H1 (cell line): ENCODE data around the gene TRIP13. TPM values are rescaled to one million over a fixed set of nuclear protein-coding genes. Genes with fewer than 3 reads are reported as not detected.

Experiments
- CTCF ChIA-PET: fragments of 300-600 bp; sonication (Branson Sonifier 250); formaldehyde crosslinking; loops from one replicate; lab custom pipeline; 2021; ENCODE audit not compliant: partially characterized antibody; lab: Charles Lee
- POLR2A ChIA-PET: fragments of 300-600 bp; sonication (Branson Sonifier 250); formaldehyde crosslinking; loops from one replicate; lab custom pipeline; 2021; ENCODE audit warnings: inconsistent platforms; ENCODE audit not compliant: partially characterized antibody; lab: Charles Lee
- DNase-seq, 2 experiments: peaks; one replicate each; pipeline versions ENCODE4 v3.0.0 to v3.0.0-alpha.2; 2010 to 2022; ENCODE audit warnings: low spot score in 2 of 2, low read depth in 1 of 2, mixed read lengths in 1 of 2
- FAIRE-seq: peaks from 2 replicates; lab custom pipeline; 2011; peaks lifted over from hg19 to GRCh38; lab: Jason Lieb, UNC
- H2AFZ ChIP-seq: 2 replicates; pipeline ENCODE4 v1.8.1; 2012; ENCODE audit warnings: low read length, inconsistent platforms
- H2AK5ac ChIP-seq: 2 replicates; pipeline ENCODE4 v1.6.1; 2013; ENCODE audit warnings: low read depth, low read length
- H2BK120ac ChIP-seq: replicated peaks from 2 replicates; pipeline ENCODE3; 2013; ENCODE audit warnings: low read depth, low read length, inconsistent platforms
- H2BK12ac ChIP-seq: 2 replicates; pipeline ENCODE4 v1.6.1; 2013; ENCODE audit warnings: low read depth, low read length
- H2BK15ac ChIP-seq: 2 replicates; pipeline ENCODE4 v1.6.1; 2013; ENCODE audit warnings: low read length
- H2BK20ac ChIP-seq: 2 replicates; pipeline ENCODE4 v1.6.1; 2013; ENCODE audit warnings: low read length
- H2BK5ac ChIP-seq: 2 replicates; pipeline ENCODE4 v1.6.1; 2013; ENCODE audit warnings: low read depth, low read length
- H3K14ac ChIP-seq: 2 replicates; pipeline ENCODE4 v1.6.1; 2013; ENCODE audit warnings: inconsistent platforms; ENCODE audit not compliant: insufficient read length
- H3K18ac ChIP-seq: 2 replicates; pipeline ENCODE4 v1.6.1; 2013; ENCODE audit warnings: low read length; ENCODE audit errors: extremely low read depth
- H3K23ac ChIP-seq: 2 replicates; pipeline ENCODE4 v1.6.1; 2013; ENCODE audit warnings: inconsistent platforms; ENCODE audit not compliant: insufficient read length
- H3K23me2 ChIP-seq: 2 replicates; pipeline ENCODE4 v1.6.1; 2013; ENCODE audit warnings: low read depth, low read length
- H3K27ac ChIP-seq: 2 replicates; pipeline ENCODE4 v1.6.1; 2011; ENCODE audit warnings: low read depth, low read length, inconsistent platforms
- H3K27me3 ChIP-seq, 4 experiments: replicated peaks in 1 of 4; 1 replicate in 1 of 4; 2 replicates in 3 of 4; pipeline versions ENCODE4 v1.6.1 to v1.8.1; 2011 to 2013; ENCODE audit warnings: low read length in 3 of 4, mild to moderate bottlenecking in 3 of 4, inconsistent platforms in 2 of 4, mixed read lengths in 2 of 4, moderate library complexity in 1 of 4; ENCODE audit not compliant: control insufficient read depth in 3 of 4, insufficient read depth in 3 of 4; ENCODE audit errors: extremely low read depth in 1 of 4
- H3K36me3 ChIP-seq, 4 experiments: 2 replicates each; pipeline versions ENCODE4 v1.6.1 to v1.8.1; 2011 to 2013; ENCODE audit warnings: mild to moderate bottlenecking in 4 of 4, low read length in 3 of 4, moderate library complexity in 2 of 4, control low read depth in 1 of 4, inconsistent platforms in 1 of 4; ENCODE audit not compliant: insufficient read depth in 4 of 4, control insufficient read depth in 2 of 4
- H3K4ac ChIP-seq: replicated peaks from 2 replicates; pipeline ENCODE3; 2013; ENCODE audit warnings: low read length, low read depth, mixed read lengths, inconsistent platforms; ENCODE audit not compliant: insufficient read length
- H3K4me1 ChIP-seq, 4 experiments: replicated peaks in 1 of 4; 1 replicate in 1 of 4; 2 replicates in 3 of 4; pipeline versions ENCODE4 v1.6.1 to v1.8.1; 2011 to 2013; ENCODE audit warnings: low read length in 3 of 4, inconsistent platforms in 2 of 4, mixed read lengths in 1 of 4; ENCODE audit not compliant: insufficient read depth in 4 of 4, control insufficient read depth in 3 of 4
- H3K4me2 ChIP-seq, 2 experiments: 2 replicates each; pipeline versions ENCODE4 v1.6.1 to v1.8.1; 2011 to 2013; ENCODE audit warnings: low read depth in 2 of 2, low read length in 2 of 2, control low read depth in 1 of 2, inconsistent platforms in 1 of 2, mild to moderate bottlenecking in 1 of 2; ENCODE audit not compliant: insufficient read depth in 1 of 2
- H3K4me3 ChIP-seq, 4 experiments: fragments of 200-600, 300-600 bp in 1 of 4; sonication (generic), shearing (Covaris generic), sonication (Bioruptor Twin) in 1 of 4; 2 replicates each; pipeline versions ENCODE4 v1.5.1 to v1.8.1; 2011 to 2016; ENCODE audit warnings: low read length in 4 of 4, low read depth in 3 of 4, control low read depth in 2 of 4, inconsistent platforms in 2 of 4, mild to moderate bottlenecking in 2 of 4, mixed read lengths in 1 of 4, moderate library complexity in 1 of 4; ENCODE audit not compliant: insufficient read depth in 2 of 4; ENCODE audit errors: extremely low read depth in 1 of 4
- H3K56ac ChIP-seq: replicated peaks from 2 replicates; pipeline ENCODE3; 2013; ENCODE audit warnings: low read depth, mild to moderate bottlenecking, mixed read lengths, low read length, inconsistent platforms; ENCODE audit not compliant: insufficient read length
- H3K79me1 ChIP-seq: 2 replicates; pipeline ENCODE4 v1.6.1; 2013; ENCODE audit warnings: low read depth, low read length, control low read depth
- H3K79me2 ChIP-seq, 2 experiments: 2 replicates each; pipeline versions ENCODE4 v1.6.1 to v1.8.1; 2012 to 2013; ENCODE audit warnings: low read length in 2 of 2, mild to moderate bottlenecking in 2 of 2, inconsistent platforms in 1 of 2; ENCODE audit not compliant: insufficient read depth in 2 of 2, control insufficient read depth in 1 of 2
- H3K9ac ChIP-seq, 4 experiments: replicated peaks in 1 of 4; 1 replicate in 1 of 4; 2 replicates in 3 of 4; pipeline versions ENCODE4 v1.6.1 to v1.8.1; 2011 to 2013; ENCODE audit warnings: low read depth in 3 of 4, low read length in 3 of 4, control low read depth in 2 of 4, mild to moderate bottlenecking in 2 of 4, moderate library complexity in 2 of 4, inconsistent platforms in 1 of 4; ENCODE audit errors: extremely low read depth in 1 of 4
- H3K9me3 ChIP-seq, 2 experiments: 2 replicates each; pipeline versions ENCODE4 v1.6.1 to v1.8.1; 2012 to 2013; ENCODE audit warnings: mild to moderate bottlenecking in 2 of 2, moderate library complexity in 2 of 2, control low read depth in 1 of 2, inconsistent platforms in 1 of 2, low read depth in 1 of 2, low read length in 1 of 2, mixed read lengths in 1 of 2; ENCODE audit not compliant: insufficient read depth in 2 of 2
- H4K20me1 ChIP-seq, 2 experiments: replicated peaks in 1 of 2; 2 replicates each; pipeline versions ENCODE3 to v1.8.1; 2011 to 2013; ENCODE audit warnings: inconsistent platforms in 2 of 2, low read length in 2 of 2, mild to moderate bottlenecking in 1 of 2; ENCODE audit not compliant: insufficient read depth in 2 of 2, control insufficient read depth in 1 of 2
- H4K5ac ChIP-seq: 2 replicates; pipeline ENCODE4 v1.6.1; 2013; ENCODE audit warnings: low read length, low read depth, mixed read lengths, inconsistent platforms; ENCODE audit not compliant: insufficient read length
- H4K8ac ChIP-seq: 2 replicates; pipeline ENCODE4 v1.8.0; 2013; ENCODE audit warnings: mild to moderate bottlenecking, moderate library complexity, low read length, inconsistent platforms; ENCODE audit not compliant: insufficient read depth; ENCODE audit errors: extremely low read depth
- H4K91ac ChIP-seq: replicated peaks from 2 replicates; pipeline ENCODE3; 2013; ENCODE audit warnings: low read length, mixed read lengths, inconsistent platforms; ENCODE audit not compliant: insufficient read length
- CBX5 ChIP-seq: fragments of 300-800, 300-1000 bp; sonication (generic); IDR thresholded peaks from 2 replicates; pipeline ENCODE4 v1.7.1; 2016; ENCODE audit warnings: antibody characterized with exemption, low read length, low read depth
- CTBP2 ChIP-seq: IDR thresholded peaks from 2 replicates; pipeline ENCODE4 v1.7.0; 2011; ENCODE audit warnings: borderline replicate concordance, mild to moderate bottlenecking, moderate library complexity, mixed read lengths, low read length; ENCODE audit not compliant: insufficient read depth, insufficient read length
- EP300 ChIP-seq, 2 experiments: IDR thresholded peaks; 1 replicate in 1 of 2; 2 replicates in 1 of 2; pipeline ENCODE4 v1.6.1; 2011 to 2012; ENCODE audit warnings: low read depth in 2 of 2, low read length in 2 of 2, mild to moderate bottlenecking in 2 of 2, borderline replicate concordance in 1 of 2, inconsistent platforms in 1 of 2, moderate library complexity in 1 of 2
- HDAC2 ChIP-seq, 2 experiments: fragments of 300-600 bp in 1 of 2; sonication (generic) in 1 of 2; IDR thresholded peaks; 2 replicates each; pipeline ENCODE4 v1.6.1; 2011 to 2012; ENCODE audit warnings: low read depth in 2 of 2, low read length in 2 of 2, mild to moderate bottlenecking in 2 of 2, moderate library complexity in 2 of 2, borderline replicate concordance in 1 of 2, inconsistent platforms in 1 of 2
- KDM5A ChIP-seq: fragments of 200-600 bp; IDR thresholded peaks from 2 replicates; pipeline ENCODE4 v1.7.1; 2012; ENCODE audit warnings: mild to moderate bottlenecking, low read length, inconsistent platforms, mixed read lengths
- RFX5 ChIP-seq: IDR thresholded peaks from 2 replicates; pipeline ENCODE4 v1.6.1; 2011; ENCODE audit warnings: low read depth, low read length, improper control_type of control experiment, borderline replicate concordance
- SAP30 ChIP-seq: fragments of 300-600 bp; sonication (generic); IDR thresholded peaks from 2 replicates; pipeline ENCODE4 v1.7.1; 2012; ENCODE audit warnings: low read length, moderate library complexity, mild to moderate bottlenecking, inconsistent platforms; ENCODE audit not compliant: insufficient read depth, insufficient replicate concordance
- TAF7 ChIP-seq: optimal IDR thresholded peaks from 2 replicates; pipeline ENCODE3; 2011; ENCODE audit warnings: low read depth, mild to moderate bottlenecking, inconsistent platforms, low read length, moderate library complexity, borderline replicate concordance
- TBP ChIP-seq: IDR thresholded peaks from 2 replicates; pipeline ENCODE4 v1.6.1; 2011; ENCODE audit warnings: low read depth, low read length, improper control_type of control experiment
- TEAD4 ChIP-seq: IDR thresholded peaks from 2 replicates; pipeline ENCODE4 v1.6.1; 2012; ENCODE audit warnings: low read depth, low read length, inconsistent platforms, mixed read lengths
- YY1 ChIP-seq: IDR thresholded peaks from 2 replicates; pipeline ENCODE4 v1.6.1; 2011; ENCODE audit warnings: low read depth, mild to moderate bottlenecking, low read length
- WGBS, 2 experiments: shearing (Covaris generic) in 1 of 2; methylation state at CpG; one replicate each; pipeline versions ENCODE4 v1.1.6 to v1.1.7; 2013 to 2015; ENCODE audit warnings: low lambda C conversion rate in 2 of 2, mixed read lengths in 2 of 2, inconsistent platforms in 1 of 2, low coverage in 1 of 2, missing lambda C conversion rate in 1 of 2; ENCODE audit not compliant: insufficient replicate concordance in 2 of 2, insufficient coverage in 1 of 2, insufficient read length in 1 of 2; ENCODE audit errors: extremely low coverage in 1 of 2, missing lambda C conversion rate in 1 of 2; 5-methylcytosine and 5-hydroxymethylcytosine counted together
- polyA plus RNA-seq, 7 experiments: library from polyadenylated mRNA; depleted of rRNA in 3 of 7; stranded (reverse) in 5 of 7; unstranded in 2 of 7; fragments of >200 nt in 5 of 7; fragments of 200-250 nt in 2 of 7; gene quantifications; 1 replicate in 5 of 7; 2 replicates in 1 of 7; 4 replicates in 1 of 7; pipeline versions ENCODE4 v1.2.1 to v1.2.3, GENCODE V29; 2011 to 2013; ENCODE audit warnings: missing spikeins in 2 of 7, mixed read lengths in 2 of 7
- total RNA-seq: library from RNA; stranded (reverse); fragmentation: NEBNext Ultra II Directional; extraction: Animal tissue kit (Norgen Biotek cat#: 25700); gene quantifications from 2 replicates; pipeline ENCODE4 v1.2.1, GENCODE V29; 2021

TRIP13 gene
- total and polyA plus RNA-seq, 2 of the 8 experiments (the other 6 are each of a cell fraction or from before 2014, with no cell fraction given) = 20.0 to 39.2 TPM

- Histone ChIP-seq H2AFZ (no peak overlapping the region), H4K20me1 (no peaks in the 10 kb centered on the region), H3K23me2 (peaks cover 3% of the 10 kb centered on the region; the same call in 1 of the 2 replicates), H2BK20ac (no peak overlapping the region), H2BK5ac (no peak overlapping the region), H3K9me3 (no peaks in the 10 kb centered on the region), H3K79me2 (no peaks in the 10 kb centered on the region), H2BK120ac (no peak overlapping the region), H3K23ac (no peak overlapping the region), H3K4me2 (no peak overlapping the region), H2BK12ac (no peak overlapping the region), H3K14ac (no peak overlapping the region), H2AK5ac (no peak overlapping the region), H3K9ac (no peak overlapping the region), H4K8ac (no peak overlapping the region), H3K4ac (no peak overlapping the region), H3K18ac (no peak overlapping the region), H3K27ac (no peak overlapping the region), H4K91ac (no peak overlapping the region), H2BK15ac (no peak overlapping the region), H3K27me3 (peaks cover under 1 to 8% (median 7%) of the 10 kb centered on the region in 4 experiments; a peak in 6 of 7 replicates), H3K36me3 (no peaks in the 10 kb centered on the region), H3K4me1 (peaks cover 0 to 4% (median 2%) of the 10 kb centered on the region in 4 experiments; a peak in 3 of 7 replicates), H3K56ac (no peak overlapping the region), H3K79me1 (no peaks in the 10 kb centered on the region), H3K4me3 (no peak overlapping the region), H4K5ac (no peak overlapping the region)
- CTCF ChIA-PET = interaction anchor here (0.8 to 4.9 kb wide), 11 partner anchors 8 to 272 kb away, joined by 3 to 20 read pairs (median 4); partner anchors contain the start of gene NKD2
- FAIRE-seq = no peak
- 87% methylated on average over 13 of the region's 13 CpGs; no CpG with 5 or more reads in 1 of the 2 experiments for WGBS, 2 experiments
- no peak for DNase-seq
- POLR2A ChIA-PET = interaction anchor here (1.1 to 1.7 kb wide), 3 partner anchors 15 to 314 kb away, joined by 3 to 8 read pairs (median 3); no protein-coding TSS in a partner anchor
- TF ChIP-seq TBP = no peak
- no peak for TF ChIP-seq TAF7
- no peak for TF ChIP-seq YY1
- no peak for TF ChIP-seq CBX5
- no peak for TF ChIP-seq TEAD4
- no peak for TF ChIP-seq EP300 (IDR thresholded peaks at IDR 0.05; ENCODE audit: borderline replicate concordance in 1 of 2, low read depth in 2 of 2, low read length in 2 of 2)
- TF ChIP-seq HDAC2 (IDR thresholded peaks at IDR 0.05; ENCODE audit: borderline replicate concordance in 1 of 2, low read depth in 2 of 2, low read length in 2 of 2) = no peak
- no peak for TF ChIP-seq RFX5
- no peak for TF ChIP-seq SAP30
- no peak for TF ChIP-seq KDM5A
- TF ChIP-seq CTBP2 = no peak
Measured at GRCh38 chr5:931570-932145, 39.0 kb downstream of the TRIP13 start.
